ENCODE data around the gene CADPS2. TPM values are rescaled to one million over a fixed set of nuclear protein-coding genes. Genes with fewer than 3 reads are reported as not detected.

The CADPS2 gene
- total and polyA plus RNA-seq, 2 of the 4 experiments (the other 2 are of a cell fraction) = 0.10 to 0.54 TPM

GRCh38 chr7:122429926-122430325, 456.3 kb downstream of the CADPS2 start:
- no peak overlapping the region for H3K4ac ChIP-seq (ENCODE audit: low read depth, low read length)
- no peak overlapping the region for H3K18ac ChIP-seq (ENCODE audit: low read depth, low read length)
- H2BK120ac ChIP-seq (ENCODE audit: low read depth, low read length) = no peak overlapping the region
- no peak overlapping the region for H4K5ac ChIP-seq (ENCODE audit: low read depth, low read length)
- no peaks in the 10 kb centered on the region for H3K27me3 ChIP-seq (ENCODE audit: control insufficient read depth, insufficient read depth, low read length)
- intact Hi-C loops (cut with micrococcal nuclease) (no loop called here), dilution Hi-C loops (cut with HindIII; ENCODE audit: low sequenced_read_pairs, unreplicated experiment) (no loop called here), in situ Hi-C loops (cut with MboI; ENCODE audit: low sequenced_read_pairs) (no loop called here)
- H3K79me1 ChIP-seq (ENCODE audit: low read depth in 1 of 2, low read length in 2 of 2) = no peaks in the 10 kb centered on the region
- no peak overlapping the region for H3K14ac ChIP-seq (replicated peaks; ENCODE audit: low read depth, low read length)
- H2AK5ac ChIP-seq (ENCODE audit: low read depth, low read length) = no peak overlapping the region
- no peaks in the 10 kb centered on the region for H3K36me3 ChIP-seq (ENCODE audit: control insufficient read depth, insufficient read depth, low read length)
- H2BK20ac ChIP-seq (ENCODE audit: low read depth, low read length) = no peak overlapping the region
- no TSS peak for BruUV-seq (replicated peaks)
- H2BK15ac ChIP-seq (ENCODE audit: low read depth, low read length) = no peak overlapping the region
- no peak overlapping the region for H3K9ac ChIP-seq (ENCODE audit: low read depth, low read length)
- DNase-seq (no peak), ATAC-seq (ENCODE audit: low read depth) (no peak)
- H3K9me3 ChIP-seq (ENCODE audit: control insufficient read depth, insufficient read depth, low read length) = no peaks in the 10 kb centered on the region
- no peak overlapping the region for H4K8ac ChIP-seq (ENCODE audit: low read depth in 2 of 2, low read length in 2 of 2)
- H2AFZ ChIP-seq (replicated peaks; ENCODE audit: low read length, poor library complexity) = no peak overlapping the region
- no peaks in the 10 kb centered on the region for H3K4me1 ChIP-seq (ENCODE audit: control insufficient read depth, insufficient read depth, low read length)
- no peak overlapping the region for H3K56ac ChIP-seq (ENCODE audit: extremely low read depth, insufficient read depth, low read length)
- H3K4me3 ChIP-seq (ENCODE audit: insufficient read depth, low read depth, low read length) = no peak overlapping the region
- H4K91ac ChIP-seq (ENCODE audit: insufficient read depth, low read depth, low read length) = no peak overlapping the region
- no peaks in the 10 kb centered on the region for H3K9me1 ChIP-seq (ENCODE audit: insufficient read depth, low read length)
- TF ChIP-seq RFX5 (IDR thresholded peaks at IDR 0.05; ENCODE audit: low read depth, low read length) (no peak), BHLHE40 (IDR thresholded peaks at IDR 0.05; ENCODE audit: low read depth, low read length) (no peak), NFE2L2 (IDR thresholded peaks at IDR 0.05; ENCODE audit: low read depth, low read length) (no peak), MAZ (IDR thresholded peaks at IDR 0.05; ENCODE audit: borderline replicate concordance, low read depth, low read length) (no peak), FOS (IDR thresholded peaks at IDR 0.05; ENCODE audit: low read depth, low read length) (no peak), USF2 (IDR thresholded peaks at IDR 0.05; ENCODE audit: low read depth, low read length) (no peak), MAFK (IDR thresholded peaks at IDR 0.05; ENCODE audit: low read depth, low read length) (no peak), POLR2A (IDR thresholded peaks at IDR 0.05; ENCODE audit: low read depth, low read length) (no peak), CEBPB (IDR thresholded peaks at IDR 0.05; ENCODE audit: low read depth, low read length) (no peak), MXI1 (IDR thresholded peaks at IDR 0.05; ENCODE audit: borderline replicate concordance, low read depth, low read length) (no peak), SMC3 (IDR thresholded peaks at IDR 0.05; ENCODE audit: low read depth, low read length) (no peak), ELK1 (IDR thresholded peaks at IDR 0.05; ENCODE audit: borderline replicate concordance, low read depth, low read length) (no peak)
- no CpG with 5 or more reads among the region's 2 CpGs for WGBS, 2 experiments (ENCODE audit: extremely low coverage in 2 of 2, insufficient read length in 1 of 2)
- no peak overlapping the region for H2AK9ac ChIP-seq (replicated peaks; ENCODE audit: low read depth, low read length, poor library complexity)
- H4K20me1 ChIP-seq (ENCODE audit: insufficient read depth, low read length) = no peaks in the 10 kb centered on the region
- no peak overlapping the region for H3K4me2 ChIP-seq (ENCODE audit: low read depth, low read length)
- ChIA-PET CTCF (no interaction called here), POLR2A (ENCODE audit: unreplicated experiment) (no interaction called here)
- no peak overlapping the region for H2BK5ac ChIP-seq (ENCODE audit: low read depth, low read length, poor library complexity, severe bottlenecking)
- H3K27ac ChIP-seq (ENCODE audit: insufficient read depth, low read length) = no peak overlapping the region
- H3K23ac ChIP-seq (ENCODE audit: low read depth, low read length) = no peak overlapping the region
